Testis (tissue), 2 donors: ENCODE results near the gene PTPRE.

Experiments
- CTCF ChIP-seq, 3 experiments: fragments of 450-650 bp in 2 of 3; fragments of 200-600 bp in 1 of 3; sonication (generic) in 1 of 3; IDR thresholded peaks; one replicate each; pipeline ENCODE4 v1.5.1; 2016 to 2019; ENCODE audit warnings: antibody characterized with exemption in 3 of 3, mild to moderate bottlenecking in 2 of 3, moderate library complexity in 1 of 3
- POLR2A ChIP-seq: fragments of 450-650 bp; IDR thresholded peaks from one replicate; pipeline ENCODE4 v1.6.1; 2017; ENCODE audit warnings: antibody characterized with exemption, mild to moderate bottlenecking, moderate library complexity

DNA sequence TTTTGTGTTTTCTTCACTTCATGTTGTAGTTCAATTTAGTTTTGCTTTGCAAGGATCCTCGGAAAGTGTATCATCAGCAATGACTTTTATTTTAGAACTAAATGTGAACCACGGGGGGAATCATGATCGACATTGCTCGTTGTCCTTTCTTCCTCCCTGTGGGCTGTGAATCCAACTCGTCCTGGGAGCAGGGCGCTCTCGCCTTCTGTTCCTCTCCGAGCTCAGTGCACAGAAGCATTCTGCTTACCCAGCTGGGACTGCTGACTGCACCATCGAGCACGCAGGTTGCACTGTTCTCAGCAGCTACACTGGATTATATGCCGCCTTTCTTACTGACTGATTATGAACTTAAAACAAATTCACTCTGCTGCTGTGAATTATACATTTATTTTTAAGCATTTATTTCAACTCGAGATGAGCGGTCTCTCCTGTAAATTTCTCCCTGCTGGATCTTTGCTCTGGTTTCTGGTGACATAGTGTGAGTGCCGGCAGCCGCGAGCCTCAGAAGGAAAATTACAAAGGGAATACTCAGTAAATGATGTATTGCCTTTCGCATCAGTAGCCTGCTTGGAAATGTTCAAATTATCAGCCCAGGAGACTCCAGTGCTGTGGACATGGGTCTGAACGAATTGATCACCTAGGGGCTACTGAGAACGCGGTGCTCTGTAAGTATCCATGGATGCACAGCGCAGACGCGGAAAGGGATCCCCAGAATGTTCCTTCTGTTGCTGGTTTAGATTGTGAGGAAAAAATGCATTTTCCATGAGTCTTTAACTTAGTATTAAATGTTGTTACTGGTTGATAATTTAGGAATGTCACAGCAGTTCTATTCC lies 92.6 kb downstream of the PTPRE start:
- TF ChIP-seq POLR2A: no peak
- no peak for TF ChIP-seq CTCF (IDR thresholded peaks at IDR 0.05)
